GM21576 (cell line): ENCODE measurements around the gene DBN1.

Experiments
- ATAC-seq: cut with Tn5 transposase; IDR thresholded peaks from one replicate; pipeline ENCODE4 v1.9.1; 2021; ENCODE audit warnings: mild to moderate bottlenecking, moderate library complexity; ENCODE audit not compliant: unreplicated experiment

The DBN1 gene

DNA sequence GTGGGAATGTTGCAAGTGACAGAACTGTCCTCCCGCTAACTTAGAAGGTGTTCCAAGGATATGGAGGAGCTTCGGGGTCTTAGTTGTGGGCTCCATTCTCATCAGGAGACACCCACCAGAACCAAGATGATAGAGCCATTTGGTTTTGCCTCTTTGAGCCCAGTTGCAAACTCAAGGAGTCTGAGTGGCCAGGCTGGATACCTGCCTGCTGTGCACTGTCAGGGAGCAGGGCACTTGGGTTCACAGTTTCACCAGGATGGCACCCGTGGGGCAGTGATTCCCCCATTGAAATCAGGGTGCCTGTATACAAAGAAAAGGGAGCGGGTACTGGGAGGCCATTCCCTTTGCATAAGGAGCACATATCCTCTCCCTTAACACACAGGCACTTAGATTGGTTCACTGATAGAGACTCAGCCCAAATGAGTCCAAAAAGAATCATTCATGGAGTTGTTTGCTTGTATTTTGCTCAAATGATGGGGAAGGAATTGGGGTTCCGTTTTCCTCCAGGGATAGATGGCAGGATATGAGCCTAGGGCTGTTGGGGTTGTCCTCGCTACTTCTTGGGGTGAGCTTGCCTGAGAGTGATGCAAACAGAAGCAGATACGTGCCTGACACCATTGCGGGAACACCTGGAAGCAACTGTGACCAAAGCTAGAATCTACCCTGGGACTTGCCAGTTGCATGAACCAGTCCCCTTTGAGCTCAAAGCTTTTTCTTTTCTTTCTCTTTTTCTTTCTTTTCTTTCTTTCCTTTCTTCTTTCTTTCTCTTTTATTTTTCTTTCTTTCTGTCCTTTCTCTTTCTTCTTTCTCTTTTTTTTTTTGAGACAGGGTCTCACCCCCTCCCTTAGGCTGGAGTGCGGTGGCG is 28.1 kb downstream of the DBN1 start:
- no peak for ATAC-seq

DNA sequence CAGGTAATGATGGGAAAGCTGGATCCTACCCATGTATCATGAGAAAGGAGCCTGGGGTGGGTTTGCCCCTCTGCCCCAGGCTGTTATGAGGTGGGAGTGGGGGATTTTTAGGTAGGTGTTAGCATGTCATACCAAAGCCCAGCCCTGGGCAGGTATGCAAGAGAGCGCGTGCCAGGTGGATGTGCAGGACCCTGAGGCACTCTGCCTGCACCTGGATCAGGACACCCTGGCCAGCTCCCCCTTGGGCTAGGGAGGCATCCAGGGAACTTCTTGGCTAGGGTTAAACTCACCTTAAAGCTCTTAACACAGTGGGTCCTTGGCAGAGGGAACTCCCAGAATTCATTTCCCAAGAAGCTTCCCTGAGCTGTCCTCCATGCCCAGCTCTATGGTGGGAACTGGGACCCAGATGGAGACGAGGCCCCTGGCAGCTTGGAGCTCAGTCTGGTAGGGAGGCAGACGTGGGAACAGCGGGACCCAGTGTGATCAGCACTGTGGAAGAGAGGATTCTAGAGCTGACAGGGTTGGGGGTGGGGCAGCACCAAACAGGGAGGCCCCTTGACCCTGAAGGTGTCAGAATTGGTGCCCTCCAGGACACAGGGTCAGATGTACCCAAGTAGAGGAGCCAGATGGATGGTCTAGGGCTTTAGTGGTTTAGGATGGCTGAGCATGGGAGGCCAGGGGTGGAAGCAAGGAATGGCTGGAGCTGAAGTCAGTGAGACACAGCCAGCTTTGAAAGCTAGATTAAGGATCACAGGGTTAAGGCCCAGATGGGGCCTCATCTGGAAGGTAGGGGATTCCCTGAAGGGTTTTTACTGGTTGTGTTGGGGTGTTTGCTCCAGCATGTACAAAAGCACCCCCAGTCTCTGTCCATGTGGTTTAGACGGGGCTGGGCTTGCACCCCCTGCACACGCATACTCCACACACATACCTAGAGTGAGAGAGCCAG is 29.1 kb downstream of the DBN1 start:
- ATAC-seq = no peak

- ATAC-seq = no peak
Measured at GRCh38 chr5:177443144-177443983, 30.1 kb downstream of the DBN1 start.

DNA sequence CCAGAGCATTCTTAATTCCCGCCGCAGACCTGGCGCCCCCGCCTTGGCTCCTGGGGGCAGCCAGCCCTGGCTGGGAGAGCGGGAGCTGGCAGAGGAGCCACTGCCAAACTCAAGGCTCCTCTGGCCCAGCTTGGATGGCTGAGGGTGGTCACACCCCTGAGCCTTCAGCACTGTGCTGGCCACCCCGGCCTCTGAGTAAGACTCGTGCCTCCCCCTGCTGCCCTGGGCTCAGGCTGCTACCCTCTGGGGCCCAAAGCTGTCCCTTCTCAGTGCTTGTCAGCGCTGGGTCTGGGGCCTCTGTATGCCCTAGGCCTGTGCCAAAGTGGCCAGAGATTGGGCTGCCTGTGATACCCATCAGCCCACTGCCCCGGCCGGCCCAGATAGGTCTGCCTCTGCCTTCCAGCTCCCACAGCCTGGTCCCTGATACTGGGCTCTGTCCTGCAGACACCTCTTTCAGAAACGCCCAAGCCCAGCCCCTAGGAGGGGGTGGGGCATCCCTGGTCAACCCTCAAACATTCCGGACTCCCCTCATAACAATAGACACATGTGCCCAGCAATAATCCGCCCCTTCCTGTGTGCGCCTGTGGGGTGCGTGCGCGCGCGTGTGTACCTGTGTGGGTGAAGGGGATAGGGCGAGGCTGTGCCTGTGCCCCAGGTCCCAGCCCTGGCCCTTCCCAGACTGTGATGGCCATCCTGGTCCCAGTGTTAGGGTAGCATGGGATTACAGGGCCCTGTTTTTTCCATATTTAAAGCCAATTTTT is 31.2 kb downstream of the DBN1 start:
- ATAC-seq = no peak

- ATAC-seq = no peak
Measured at GRCh38 chr5:177440990-177441780, 32.2 kb downstream of the DBN1 start.

DNA sequence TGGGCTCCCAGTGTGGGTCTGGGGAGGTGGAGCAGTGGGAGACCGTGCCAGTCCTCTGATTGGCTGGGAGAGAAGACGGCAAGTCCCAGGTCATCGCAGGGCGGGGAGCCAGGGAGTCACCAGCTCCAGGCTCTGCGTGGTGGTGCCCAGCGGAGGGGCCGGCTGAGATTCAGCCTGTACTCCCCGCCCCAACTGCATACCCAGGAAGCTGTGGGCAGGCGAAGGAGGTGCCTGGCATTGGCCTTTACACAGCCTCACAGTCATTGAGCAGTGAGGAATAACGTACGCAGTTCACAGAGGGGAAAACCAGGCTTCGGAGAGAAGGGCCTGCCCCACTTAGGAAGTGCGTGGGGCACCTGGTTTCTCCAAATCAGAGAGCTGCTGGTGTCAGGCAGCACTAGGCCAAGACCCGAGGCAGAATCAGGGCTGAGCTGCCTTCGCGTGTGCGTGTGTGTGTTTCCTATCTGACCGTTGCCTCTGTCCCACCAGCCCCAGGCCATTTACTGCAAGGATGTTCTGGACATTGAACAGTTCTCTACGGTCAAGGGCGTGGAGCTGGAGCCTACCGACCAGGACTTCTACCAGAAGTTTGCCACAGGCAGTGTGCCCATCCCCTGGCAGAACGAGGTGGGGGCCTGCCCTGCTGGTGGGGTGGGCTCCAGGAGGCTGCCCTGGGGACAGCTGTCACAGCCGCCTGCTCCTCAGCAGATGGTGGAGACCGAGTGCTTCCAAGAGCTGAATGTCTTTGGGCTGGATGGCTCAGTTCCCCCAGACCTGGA is 33.0 kb downstream of the DBN1 start:
- no peak for ATAC-seq

DNA sequence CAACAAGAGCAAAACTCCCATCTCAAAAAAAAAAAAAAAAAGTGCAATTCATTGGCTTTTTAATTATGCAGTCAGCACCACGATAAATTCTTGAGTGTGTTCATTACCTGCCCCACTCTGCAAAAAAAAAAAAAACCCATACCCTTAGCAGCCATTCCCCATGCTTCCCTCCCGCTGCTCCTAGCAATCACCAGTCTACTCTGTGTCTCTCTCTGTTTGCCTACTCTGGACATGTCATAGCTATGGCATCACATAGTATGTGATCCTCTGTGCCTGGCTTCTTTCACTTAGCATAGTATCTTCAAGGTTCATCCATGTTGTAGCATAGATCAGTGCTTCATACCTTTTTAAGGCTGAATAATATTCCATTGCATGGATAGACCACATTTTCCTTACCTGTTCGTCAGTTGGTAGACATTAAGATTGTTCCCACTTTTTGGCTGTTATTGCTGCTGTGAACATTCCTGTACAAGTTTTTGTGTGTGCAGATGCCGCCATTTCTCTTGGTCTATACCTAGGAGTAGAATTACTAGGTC is 33.8 kb downstream of the DBN1 start:
- ATAC-seq = no peak

GRCh38 chr5:177438468-177438867 is 35.0 kb downstream of the DBN1 start:
- ATAC-seq = no peak

DNA sequence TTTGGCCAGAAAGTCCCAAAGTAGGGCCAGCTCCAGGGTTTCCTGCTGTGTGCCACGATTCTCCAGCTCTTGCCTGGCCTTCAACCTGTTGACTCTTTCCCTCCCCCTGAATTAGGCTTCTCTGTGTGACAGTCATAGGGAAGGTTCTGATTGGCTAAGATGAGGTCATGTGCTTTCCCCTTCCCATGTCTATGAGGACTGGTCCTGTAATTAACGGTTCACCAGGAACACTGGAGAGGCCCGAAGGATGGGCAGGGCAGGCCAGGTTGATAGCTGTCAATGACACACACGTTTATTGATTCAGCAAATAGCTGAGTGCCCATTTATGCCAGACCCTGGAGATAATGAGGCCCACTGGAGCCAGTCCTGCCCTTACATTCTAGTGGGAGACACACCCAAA is 35.8 kb downstream of the DBN1 start:
- no peak for ATAC-seq

DNA sequence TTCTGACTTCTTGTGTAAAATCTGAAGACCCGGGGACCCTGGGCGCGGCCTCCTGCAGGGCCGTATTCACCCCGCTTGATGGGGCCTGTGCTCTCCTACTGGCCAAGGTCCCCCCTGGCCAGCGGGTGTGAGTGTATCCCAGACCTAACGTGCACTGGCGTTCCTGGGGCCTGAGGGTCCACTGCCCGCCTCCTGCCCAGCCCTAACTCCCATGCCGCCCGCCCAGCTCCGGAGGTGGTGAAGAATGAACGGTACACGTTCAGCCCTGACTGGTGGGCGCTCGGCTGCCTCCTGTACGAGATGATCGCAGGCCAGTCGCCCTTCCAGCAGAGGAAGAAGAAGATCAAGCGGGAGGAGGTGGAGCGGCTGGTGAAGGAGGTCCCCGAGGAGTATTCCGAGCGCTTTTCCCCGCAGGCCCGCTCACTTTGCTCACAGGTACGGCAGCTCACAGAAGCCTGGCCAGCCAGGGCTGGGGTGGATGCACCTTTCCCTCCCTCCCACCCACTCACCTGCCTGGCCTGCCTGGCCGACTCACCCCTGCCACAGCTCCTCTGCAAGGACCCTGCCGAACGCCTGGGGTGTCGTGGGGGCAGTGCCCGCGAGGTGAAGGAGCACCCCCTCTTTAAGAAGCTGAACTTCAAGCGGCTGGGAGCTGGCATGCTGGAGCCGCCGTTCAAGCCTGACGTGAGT is 37.4 kb downstream of the DBN1 start:
- no peak for ATAC-seq

DNA sequence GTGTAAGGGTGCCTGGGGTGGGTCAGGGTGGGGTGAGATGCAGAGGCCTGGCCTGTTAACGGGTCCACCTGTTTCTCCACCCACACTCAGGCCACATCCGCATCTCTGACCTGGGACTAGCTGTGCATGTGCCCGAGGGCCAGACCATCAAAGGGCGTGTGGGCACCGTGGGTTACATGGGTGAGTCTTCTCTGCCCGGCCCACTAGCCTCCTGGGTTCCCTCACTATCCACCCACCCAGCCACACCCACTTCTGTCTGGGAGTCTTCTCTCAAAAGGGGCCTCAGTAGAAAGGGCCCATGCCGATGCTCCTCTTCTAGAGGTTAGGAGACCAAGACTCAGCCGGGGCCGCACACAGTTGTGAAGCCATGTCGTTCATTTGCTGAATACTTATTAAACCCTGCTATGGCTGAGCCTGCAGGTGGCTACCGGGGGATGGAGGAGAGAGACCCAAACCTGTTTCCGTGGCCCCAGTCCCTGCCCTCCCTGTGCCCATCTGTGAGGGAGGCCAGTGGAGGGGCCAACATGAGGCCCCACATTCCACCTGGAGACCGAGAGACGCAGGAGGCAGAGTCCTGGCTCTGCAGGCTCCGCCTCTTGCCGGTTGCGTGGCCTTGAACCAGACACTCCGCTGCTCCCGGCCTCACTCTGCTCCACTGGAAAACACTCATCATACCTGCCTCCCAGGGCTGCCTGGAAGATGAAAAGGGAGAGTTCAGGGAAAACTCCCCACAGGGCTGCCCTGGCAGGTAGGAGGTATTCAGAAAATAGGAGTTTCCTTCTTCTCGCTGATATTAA is 38.3 kb downstream of the DBN1 start:
- ATAC-seq = no peak

DNA sequence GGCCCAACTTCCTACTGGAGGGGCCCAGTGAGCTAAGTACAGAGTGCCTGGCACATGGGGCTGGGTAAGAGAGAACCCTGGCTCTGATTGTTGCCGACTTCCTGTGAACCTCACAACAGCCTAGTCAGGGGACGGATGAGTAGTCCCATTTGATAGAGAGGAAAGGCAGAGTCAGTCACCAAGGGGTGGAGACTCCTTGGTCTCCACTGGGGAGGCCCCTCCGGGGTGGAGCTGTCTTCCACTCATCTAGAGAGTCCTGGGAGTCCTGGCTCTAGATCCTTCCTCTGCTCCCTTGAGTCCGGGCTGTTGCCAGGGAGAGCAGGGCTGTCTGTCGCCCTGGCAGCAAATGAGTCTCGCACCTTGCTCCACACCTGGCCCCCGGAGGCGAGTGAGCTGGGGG is 39.0 kb downstream of the DBN1 start:
- no peak for ATAC-seq

DNA sequence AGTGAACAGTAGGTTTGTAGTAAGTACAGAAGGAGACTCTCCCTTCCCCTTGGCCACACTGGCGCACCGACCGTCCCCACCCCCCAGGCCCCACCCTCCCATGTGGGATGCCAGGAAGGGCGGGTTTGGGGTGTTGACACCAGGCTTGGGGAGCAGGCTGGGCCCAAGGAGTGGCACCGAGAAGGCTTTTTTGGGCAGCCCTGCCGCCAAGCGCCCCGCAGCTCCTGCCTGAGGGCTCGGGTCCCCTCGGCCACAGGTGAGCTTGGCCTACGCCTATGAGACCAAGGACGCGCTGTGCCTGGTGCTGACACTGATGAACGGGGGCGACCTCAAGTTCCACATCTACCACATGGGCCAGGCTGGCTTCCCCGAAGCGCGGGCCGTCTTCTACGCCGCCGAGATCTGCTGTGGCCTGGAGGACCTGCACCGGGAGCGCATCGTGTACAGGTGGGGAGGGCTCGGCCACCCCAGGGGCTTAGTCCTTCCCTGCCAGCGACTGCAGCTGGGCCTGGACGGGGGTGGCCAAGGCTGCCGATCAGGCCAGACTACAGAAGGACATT is 39.7 kb downstream of the DBN1 start:
- ATAC-seq = no peak

DNA sequence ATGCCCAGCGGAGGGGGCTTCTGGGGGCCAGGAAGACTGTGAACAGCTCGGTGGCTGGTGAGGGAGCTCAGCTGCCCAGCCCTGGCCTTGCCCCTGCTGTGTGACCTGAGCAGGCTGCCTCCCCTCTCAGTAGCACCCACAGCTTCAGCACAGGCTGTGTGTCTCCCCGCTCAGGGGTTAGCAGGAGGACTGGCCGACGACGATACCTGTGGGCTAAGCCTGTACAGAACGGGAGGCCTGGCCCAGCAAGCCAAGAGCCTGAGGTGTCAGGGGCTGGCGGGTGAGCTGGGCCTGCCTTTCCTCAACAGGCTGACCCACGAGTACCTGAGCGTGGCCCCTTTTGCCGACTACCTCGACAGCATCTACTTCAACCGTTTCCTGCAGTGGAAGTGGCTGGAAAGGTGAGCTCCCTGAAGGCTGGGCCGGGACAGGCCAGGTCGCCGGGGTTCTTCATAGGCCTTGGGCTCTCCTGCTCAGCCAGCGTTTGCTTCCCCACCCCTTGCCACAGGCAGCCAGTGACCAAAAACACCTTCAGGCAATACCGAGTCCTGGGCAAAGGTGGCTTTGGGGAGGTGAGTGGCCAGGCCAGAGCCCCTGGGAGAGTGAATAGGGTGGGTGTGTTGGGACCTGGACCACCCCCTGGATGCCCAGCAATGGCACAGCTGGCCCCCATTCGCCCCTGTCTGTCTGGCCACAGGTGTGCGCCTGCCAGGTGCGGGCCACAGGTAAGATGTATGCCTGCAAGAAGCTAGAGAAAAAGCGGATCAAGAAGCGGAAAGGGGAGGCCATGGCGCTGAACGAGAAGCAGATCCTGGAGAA is 40.4 kb downstream of the DBN1 start:
- no peak for ATAC-seq

DNA sequence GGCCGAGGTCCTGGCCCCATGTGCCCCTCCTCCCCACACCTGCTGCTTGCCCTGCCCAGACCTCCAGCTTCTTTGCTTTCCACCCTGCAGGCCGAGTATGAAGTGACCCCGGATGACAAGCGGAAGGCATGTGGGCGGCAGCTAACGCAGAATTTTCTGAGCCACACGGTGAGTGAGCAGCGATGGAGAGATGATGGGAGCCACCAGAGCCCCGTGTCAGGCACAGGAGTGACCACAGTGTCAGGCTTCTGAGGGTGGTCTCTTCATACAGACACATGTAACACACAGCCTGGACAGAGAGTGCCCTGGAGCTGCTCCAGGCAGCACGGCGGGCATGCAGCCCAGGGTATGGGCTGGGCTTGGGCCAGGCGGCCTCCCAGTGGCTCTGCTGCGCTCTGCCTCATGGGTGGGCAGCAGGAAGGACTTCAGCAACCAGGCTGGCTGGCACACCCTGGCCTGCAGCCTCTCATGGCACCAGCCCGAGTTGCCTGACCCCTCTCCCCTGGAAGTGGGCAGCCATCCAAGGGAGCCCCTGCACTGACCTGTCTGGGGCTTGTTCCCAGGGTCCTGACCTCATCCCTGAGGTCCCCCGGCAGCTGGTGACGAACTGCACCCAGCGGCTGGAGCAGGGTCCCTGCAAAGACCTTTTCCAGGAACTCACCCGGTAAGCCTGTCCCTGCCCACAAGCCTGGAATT is 41.1 kb downstream of the DBN1 start:
- ATAC-seq = no peak
